HL-60/S4 treated with phorbol 12-myristate 13-acetate at 8.2 ng/mL for 4 days and 3 days (cell line): Measurements from ENCODE around the gene BUB1B.

Source experiments
- in situ Hi-C: fragments of 300-500 bp; cut with MboI; formaldehyde crosslinking; loops from 2 replicates; pipeline ENCODE4 v1.15.0; 2022; ENCODE audit warnings: low sequenced_read_pairs

The BUB1B gene

DNA sequence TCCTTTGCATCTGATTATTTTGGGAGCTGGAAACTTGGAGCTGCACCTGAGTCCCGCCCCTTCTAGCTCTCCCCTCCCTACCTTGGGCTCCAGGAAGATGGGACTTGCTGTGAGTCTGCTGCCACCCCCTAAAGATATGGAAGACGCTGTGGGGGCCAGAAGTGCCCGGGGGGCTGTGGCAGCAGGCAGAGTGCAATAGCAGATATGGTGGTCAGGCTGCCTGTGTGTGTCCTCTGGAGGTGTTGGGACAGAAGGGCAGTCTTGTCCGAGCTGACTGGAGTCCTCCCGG, 78.5 kb downstream of the BUB1B start:
- in situ Hi-C loops, result no loop called here

DNA sequence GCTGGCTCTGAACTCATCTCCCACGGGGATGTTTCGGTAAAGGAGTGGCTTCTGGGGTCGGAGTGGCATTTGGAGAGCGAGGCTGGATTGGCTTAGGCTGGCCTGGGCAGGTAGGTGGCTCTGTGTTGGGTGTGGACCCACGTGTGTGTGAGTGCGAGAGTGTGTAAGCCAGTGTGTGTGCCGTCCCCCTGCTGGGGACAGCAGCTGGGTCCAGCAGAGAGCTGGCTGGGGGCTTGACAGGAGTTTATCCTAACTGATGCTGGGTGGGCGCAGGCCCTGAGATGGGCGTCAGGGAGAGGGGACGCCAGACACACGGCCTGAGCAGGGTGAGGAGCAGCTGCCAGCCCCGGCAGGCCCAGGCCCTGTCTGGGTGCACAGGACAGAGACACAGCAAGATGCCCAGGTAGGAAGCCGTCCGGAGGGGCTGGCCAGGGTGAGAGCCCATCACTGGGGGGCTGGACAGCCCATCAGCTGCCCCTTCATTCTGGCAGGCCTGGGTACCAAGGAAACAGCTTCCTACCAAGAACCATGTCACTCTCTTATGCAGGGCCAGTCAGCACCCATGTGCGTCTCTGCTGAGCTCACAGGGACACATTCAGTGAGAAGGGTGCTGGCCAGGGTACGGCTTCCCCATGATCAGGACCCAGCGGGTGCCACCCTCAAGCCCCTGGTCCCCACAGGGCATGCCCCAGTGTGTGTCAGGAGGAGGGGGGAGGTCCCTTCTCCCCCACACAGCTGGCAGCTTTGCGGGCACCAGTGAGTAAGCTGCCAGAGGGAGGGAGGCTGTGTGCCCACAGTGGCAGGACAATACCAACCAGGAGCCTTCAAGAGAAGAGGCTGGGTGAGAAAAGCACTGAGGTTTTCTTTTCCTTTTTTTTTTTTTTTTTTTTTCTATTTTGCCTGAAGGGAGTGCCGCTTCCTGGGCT, 79.1 kb downstream of the BUB1B start:
- in situ Hi-C loops, result no loop called here

- in situ Hi-C loops, result no loop called here
Observed at GRCh38 chr15:40240619-40241221, 79.9 kb downstream of the BUB1B start.

DNA sequence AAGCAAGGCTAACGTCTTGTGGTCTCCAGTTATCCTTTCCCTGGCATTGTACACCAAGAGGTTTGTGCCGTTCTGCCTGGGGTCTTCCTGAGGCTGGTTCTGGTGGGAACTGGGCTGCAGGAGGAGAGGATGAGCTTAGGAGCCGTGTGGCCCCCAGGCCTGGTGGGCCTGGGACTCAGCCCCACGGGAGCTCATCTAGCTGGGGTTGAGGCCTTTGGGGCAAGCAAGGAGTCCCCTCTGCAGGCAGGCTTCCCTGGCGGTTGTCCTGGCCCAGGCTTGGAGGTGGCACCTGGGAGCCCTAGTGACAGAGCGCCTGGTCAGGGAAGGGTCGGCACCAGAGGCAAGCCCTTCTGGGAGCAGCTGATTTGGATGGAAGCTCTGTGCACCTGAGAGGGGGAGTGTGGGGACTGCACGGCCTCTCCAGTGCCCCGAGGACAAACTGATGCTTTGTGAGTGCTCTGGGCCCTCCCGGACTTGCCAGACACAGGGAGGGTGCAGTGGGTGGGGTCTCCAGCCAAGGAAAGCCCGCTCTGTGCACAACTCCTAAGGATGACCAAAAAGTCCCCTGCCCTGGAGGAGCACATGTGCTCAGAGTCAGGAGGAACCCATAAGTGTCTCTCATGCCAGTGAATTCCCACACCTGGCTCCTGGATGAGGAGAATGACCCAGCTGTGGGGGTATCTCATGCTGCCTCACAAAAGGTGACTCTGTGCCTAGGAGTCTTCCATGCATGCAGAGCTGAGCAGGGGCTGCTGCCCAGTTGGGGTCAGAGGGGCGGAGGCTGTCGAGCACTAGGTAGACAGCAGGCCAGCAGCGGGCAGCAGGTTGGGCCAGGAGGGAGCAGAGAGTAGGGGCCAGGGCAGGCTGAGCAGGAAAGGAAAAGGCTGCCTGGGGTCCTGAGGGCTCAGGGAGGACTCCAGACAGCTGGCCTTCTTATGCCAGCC, 80.7 kb downstream of the BUB1B start:
- in situ Hi-C loops, result no loop called here

- in situ Hi-C loops, result no loop called here
Observed at GRCh38 chr15:40242213-40242599, 81.3 kb downstream of the BUB1B start.

DNA sequence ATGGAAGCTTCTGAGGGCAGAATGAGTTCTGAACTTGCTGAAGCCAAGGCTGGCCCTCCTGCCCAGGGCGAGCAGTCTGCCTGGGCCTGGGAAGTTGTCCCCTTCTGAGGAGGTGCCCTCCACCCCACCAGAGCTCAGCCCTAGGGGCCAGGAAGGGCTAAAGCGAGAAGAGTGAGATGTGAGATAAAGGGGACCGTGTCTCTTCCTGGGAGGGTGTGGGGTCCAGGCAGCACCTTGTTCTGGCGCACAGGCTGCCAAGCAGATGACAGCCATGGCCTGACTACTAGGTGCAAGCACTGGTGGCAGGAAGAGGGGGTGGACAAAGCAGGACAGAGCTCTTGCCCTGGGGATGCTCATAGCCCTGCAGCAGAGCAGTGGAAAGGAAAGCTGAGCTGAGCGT, 81.7 kb downstream of the BUB1B start:
- in situ Hi-C loops, result no loop called here

DNA sequence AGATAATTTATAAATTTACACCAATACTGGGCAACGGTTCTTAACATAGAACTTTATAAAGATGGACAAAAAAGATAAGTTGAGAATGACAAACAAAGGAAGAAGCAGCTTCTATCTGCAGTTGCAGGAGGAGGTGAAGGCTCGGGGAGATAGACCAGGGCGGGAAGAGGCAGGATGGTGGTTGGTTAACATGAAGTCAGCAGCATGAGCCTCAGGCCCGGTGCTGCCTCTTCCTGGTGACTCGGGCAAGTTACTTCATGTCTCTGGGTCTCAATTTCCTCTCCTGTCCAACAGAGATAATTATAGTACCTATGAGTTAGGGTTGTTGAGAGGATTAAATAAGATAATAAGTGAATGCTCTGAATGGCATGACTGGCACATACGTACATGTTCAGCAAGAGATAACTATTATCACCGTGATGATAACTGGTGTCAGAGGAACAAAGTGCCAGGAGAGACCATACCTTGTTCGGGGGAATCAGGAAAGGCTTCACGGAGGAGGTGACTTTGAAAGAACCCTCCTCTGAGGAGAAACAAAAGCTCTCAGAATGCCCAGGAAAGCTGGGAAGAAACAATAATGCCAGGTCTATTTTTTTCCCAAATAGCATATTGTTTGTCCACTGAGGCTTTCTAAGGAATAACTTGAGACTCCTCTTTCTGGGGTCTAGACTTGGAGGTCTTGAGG, 82.4 kb downstream of the BUB1B start:
- in situ Hi-C loops, result no loop called here

DNA sequence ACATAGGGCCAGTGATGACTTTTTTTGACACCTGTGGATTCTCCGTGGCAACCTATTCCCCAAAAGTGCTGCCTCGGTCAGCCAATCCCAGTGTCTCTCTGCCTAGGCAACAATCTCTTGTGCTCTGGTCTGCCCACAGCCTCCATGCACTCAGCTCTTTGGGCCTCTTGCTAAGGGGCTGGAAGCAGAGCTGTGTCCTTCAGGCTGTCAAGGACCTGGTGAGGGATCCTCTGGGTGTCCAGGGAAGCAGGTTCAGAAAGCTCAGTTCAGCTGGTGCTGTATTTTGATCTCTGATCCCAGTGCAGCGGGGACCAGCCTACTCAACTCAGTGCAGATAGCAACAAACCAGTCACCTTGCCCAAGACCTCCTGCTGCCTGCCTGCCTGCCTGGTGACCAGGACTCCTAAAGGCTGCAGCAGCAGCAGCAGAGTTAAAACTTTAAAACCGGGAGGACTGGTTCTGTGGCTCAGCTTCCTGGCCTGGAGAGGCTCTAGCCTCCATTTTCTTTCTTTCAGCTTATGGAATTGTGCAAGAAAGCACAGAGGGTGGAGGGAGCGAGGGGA, 84.2 kb downstream of the BUB1B start:
- in situ Hi-C loops, result no loop called here

DNA sequence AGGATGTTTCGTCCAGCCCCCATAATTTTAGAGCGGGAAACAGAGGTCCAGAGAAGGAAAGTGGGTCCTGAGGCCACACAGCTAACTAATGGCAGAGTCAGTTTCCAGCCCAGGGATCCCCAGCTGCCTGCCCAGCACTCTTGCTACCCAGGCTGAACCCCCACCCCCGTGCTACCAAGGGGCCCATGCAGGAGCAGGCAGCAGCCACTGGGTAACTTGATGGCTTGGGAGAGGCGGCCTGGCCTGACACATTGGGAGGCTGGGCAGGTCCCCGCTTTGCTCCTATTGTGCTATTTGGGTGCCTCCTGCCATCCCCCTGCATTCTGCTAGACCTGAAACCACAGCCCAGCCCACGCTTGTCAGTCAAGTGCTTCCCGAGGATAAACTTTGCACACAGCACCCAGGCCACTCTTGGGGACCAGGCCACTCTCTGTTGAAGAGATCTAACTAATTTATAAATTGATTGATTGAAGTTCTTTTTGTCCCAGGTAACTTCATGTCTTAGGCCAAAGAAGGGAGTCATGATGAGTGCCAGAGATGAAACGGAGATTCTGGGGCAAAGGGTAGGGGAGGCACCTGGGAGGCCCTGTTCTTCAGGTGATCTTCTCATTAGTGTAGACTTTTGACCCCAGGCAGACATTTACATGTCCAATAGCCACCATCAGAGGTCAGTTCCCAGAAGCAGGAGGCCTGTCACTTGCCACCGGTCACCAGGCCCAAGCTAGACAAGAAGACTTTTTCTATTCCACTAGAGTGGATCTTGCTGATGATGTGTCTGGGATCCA, 85.0 kb downstream of the BUB1B start:
- in situ Hi-C loops, result no loop called here

DNA sequence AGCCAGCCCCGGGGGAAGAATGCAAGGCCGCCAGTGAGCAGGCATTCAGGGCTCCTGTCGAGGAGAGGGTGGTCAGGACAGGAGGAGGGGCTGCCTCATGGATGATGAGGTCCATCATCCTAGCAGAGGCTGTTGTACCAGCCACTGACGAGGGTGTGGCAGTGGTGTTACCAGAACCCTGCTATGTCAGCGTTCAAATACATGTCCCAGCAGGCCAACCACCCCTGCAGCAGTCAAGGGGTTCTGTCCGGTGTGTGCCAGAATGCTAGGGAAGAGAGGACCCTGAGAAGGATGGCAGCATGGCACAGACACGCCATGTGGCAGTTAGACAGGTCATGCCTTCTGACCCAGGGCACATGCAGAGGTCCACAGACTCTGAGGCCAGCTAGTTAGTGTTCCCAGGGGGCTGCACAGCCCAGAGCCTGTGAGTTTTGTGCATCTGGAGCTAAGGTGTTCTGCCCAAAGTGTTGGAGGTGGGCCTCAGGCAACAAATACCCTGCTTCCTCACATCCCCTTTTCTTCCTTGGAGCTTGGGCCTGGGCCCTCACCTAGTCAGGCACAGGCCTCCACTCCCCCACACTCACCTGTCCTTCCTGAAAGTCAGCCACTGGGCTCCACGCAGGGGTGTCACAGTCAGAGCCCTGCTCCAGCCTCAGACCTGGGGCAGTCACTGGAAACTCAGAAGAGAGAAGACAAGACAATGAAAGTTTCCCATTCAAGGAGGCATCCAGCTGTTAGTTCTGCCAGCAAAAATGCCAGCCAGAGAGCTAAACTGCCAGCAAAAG, 85.8 kb downstream of the BUB1B start:
- in situ Hi-C loops, result no loop called here

DNA sequence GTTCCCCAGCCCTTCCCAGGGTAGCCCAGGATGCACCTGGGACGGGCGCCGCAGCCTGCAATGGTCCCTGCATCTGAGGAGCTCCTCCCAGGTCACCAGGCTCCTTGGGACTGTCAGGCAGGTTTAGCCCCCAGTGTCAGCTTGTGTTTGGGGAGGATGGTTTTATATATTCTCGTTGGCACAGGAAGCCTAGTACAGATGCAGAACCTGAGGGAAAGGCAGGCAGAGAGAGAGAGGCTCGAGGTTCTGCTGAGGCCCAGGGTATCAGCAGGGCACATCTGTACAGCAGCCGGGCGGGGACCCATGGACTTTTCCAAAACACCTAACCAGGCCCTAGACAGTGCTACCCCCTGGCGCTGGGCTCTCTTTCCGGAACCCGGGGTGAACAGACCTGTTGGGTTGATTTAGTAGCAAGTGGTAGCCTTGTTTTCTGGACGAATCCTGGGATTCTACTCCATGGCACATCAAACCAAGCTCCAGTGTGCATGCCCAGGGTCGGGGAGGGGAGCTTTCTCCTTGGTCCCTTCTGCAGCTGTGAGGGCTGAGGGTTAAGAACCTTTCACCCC, 86.6 kb downstream of the BUB1B start:
- in situ Hi-C loops, result no loop called here

GRCh38 chr15:40248006-40248783, 87.3 kb downstream of the BUB1B start:
- in situ Hi-C loops, result no loop called here

DNA sequence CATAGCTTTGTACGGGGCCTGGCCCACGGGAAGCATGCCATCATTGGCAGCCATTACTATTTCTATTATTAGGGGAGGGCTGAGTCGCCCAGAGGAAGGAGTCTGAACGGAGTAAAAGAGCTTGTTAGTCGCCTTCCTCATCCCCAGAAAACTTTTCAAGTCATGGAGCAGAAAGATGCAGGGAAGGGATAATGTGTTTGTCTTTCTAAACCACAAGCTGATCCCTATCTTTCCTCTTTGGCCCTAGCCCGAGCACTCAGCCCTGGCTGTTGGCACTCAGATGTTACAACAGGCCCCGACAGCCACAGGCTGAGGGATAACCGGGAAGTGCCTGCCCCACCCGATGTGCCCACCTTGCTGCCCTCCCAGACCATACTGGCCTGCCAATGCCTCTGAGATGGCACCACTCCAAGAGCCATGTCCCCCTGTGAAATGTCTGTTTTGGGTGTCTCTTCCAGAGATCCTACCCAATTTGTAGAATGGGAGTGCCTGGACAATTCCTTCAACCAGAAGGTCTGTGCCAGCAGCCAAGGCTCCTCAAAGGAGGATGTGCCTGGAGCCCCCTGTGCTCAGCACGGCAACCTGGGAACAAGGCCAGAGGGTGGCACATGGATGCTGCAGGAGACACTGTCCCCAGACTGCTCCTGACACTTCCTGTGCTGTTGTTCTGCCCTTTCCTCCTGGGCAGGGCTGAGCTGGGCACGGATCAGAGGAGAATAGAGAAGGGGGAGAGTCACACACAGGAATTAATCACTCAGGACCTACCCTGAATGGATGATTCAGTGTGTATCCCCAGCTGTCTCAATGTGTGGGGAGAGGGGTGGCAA, 88.8 kb downstream of the BUB1B start:
- in situ Hi-C loops, result no loop called here

DNA sequence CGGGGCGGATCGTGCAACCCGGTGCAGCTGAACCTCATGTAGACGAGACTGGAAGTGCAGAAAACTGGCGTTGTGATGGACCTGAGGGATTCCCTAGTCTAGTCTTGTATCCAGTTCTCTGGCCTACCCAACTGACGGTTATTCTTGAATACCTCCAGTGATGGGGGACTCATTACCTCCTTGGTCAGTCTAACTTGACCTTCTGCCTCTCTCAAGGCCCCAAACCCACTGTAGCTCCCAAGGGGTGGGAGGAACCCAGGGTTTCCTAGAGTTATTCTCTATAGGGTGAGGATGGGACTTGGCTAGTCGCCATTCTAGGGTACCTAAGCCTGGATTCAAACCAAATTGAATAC, 89.4 kb downstream of the BUB1B start:
- in situ Hi-C loops, result no loop called here

GRCh38 chr15:40250771-40251483, 90.1 kb downstream of the BUB1B start:
- in situ Hi-C loops, result no loop called here

DNA sequence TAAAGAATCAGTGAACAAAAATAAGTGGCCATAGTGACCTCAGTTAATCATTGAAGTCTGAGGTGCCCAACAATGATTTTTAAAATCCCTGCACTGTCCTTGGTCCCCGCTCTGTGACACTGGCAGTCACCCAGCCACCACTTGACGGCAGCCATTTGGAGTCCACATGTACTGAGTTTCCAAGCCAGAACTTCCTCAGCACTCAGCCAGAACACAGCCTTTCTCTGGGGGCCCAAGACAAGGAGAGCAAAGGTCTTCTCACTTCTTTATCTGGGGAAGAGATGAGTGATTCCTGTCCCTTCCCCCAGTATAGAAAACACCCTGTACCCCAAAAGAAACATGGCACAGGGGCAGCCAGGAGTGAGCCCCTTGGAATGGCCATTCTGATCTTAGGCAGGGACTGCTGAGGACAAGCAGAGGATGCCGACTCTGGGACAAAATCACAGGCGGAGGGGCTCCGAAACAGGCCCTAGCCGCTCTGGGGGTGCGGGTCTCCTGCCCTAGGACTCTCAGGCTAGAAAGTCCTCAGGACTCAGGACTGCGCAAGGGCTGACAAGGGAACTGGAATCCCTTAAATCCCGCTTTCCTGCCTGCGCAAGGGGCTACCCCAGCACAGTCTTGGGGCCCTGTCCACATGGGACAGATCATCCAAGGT, 90.7 kb downstream of the BUB1B start:
- in situ Hi-C loops, result no loop called here
